ENCODE measurements around the gene PSMA2. TPM values are rescaled to one million over a fixed set of nuclear protein-coding genes. Genes with fewer than 3 reads are reported as not detected.

The PSMA2 gene
- total RNA-seq, 4 donors from 2014 or later: 178 to 246 (median 209) TPM

- ATAC-seq (no peak), DNase-seq (no peak)
- intact Hi-C loops (cut with DNase I; ENCODE audit: low total_unique reads) (no loop called here), in situ Hi-C loops (cut with MboI; ENCODE audit: low sequenced_read_pairs in 4 of 4) (no loop called here)
- H3K4me1 ChIP-seq: peaks cover under 1 to 8% of the 10 kb centered on the region in 2 donors
- H3K27ac ChIP-seq: no peak overlapping the region
- H3K9me3 ChIP-seq: no peaks in the 10 kb centered on the region
- no peaks in the 10 kb centered on the region for H3K27me3 ChIP-seq
- TF ChIP-seq, protein P1, sequence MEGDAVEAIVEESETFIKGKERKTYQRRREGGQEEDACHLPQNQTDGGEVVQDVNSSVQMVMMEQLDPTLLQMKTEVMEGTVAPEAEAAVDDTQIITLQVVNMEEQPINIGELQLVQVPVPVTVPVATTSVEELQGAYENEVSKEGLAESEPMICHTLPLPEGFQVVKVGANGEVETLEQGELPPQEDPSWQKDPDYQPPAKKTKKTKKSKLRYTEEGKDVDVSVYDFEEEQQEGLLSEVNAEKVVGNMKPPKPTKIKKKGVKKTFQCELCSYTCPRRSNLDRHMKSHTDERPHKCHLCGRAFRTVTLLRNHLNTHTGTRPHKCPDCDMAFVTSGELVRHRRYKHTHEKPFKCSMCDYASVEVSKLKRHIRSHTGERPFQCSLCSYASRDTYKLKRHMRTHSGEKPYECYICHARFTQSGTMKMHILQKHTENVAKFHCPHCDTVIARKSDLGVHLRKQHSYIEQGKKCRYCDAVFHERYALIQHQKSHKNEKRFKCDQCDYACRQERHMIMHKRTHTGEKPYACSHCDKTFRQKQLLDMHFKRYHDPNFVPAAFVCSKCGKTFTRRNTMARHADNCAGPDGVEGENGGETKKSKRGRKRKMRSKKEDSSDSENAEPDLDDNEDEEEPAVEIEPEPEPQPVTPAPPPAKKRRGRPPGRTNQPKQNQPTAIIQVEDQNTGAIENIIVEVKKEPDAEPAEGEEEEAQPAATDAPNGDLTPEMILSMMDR (IDR thresholded peaks at IDR 0.05 in 4 of 5, conservative IDR thresholded peaks at IDR 0.05 in 1 of 5): no peak
- TF ChIP-seq POLR2A (IDR thresholded peaks at IDR 0.05): no peak
- peaks cover 3 to 74% of the 10 kb centered on the region in 2 donors for H3K36me3 ChIP-seq
- H3K4me3 ChIP-seq: no peak overlapping the region
Observed at GRCh38 chr7:42924223-42924838, 7.6 kb downstream of the PSMA2 start.

GRCh38 chr7:42922017-42922753 is 9.8 kb downstream of the PSMA2 start:
- H3K36me3 ChIP-seq: peaks cover 3 to 87% of the 10 kb centered on the region in 2 donors
- no peak overlapping the region for H3K4me3 ChIP-seq
- H3K27me3 ChIP-seq: no peaks in the 10 kb centered on the region
- TF ChIP-seq POLR2A (IDR thresholded peaks at IDR 0.05): no peak
- intact Hi-C loops (cut with DNase I; ENCODE audit: low total_unique reads): no loop called here
- DNase-seq (no peak), ATAC-seq (no peak)
- no peak overlapping the region for H3K27ac ChIP-seq
- no peaks in the 10 kb centered on the region for H3K9me3 ChIP-seq
- in situ Hi-C loops (cut with MboI; ENCODE audit: low sequenced_read_pairs in 4 of 4): no loop called here
- H3K4me1 ChIP-seq: no peaks in the 10 kb centered on the region

DNA sequence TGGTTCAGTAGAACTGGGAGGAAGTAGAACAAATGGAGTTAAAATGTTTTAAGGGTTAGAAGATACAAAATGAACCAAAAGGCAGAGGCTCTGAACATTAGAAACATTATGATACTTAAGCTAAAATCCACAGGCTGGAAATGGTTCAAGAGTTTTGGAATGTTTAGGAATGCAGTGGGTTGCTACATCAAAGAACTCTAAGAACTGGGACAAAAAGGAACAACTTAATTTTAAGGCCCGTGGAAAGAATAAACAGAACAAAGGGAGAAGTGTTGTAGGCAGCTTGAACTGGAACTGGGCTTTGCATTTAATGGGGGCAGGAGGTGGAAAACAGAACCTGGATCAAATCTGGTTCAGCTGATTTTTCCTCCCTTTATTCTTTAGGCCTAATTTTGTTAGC is 16.6 kb downstream of the PSMA2 start:
- H3K9me3 ChIP-seq: no peaks in the 10 kb centered on the region
- ATAC-seq: no peak
- H3K27me3 ChIP-seq: no peaks in the 10 kb centered on the region
- TF ChIP-seq POLR2A (IDR thresholded peaks at IDR 0.05): no peak
- TF ChIP-seq, protein P1 (IDR thresholded peaks at IDR 0.05 in 4 of 5, conservative IDR thresholded peaks at IDR 0.05 in 1 of 5): no peak
- no peak for DNase-seq
- no peak overlapping the region for H3K27ac ChIP-seq
- H3K4me3 ChIP-seq: no peak overlapping the region
- peaks cover 0 to 40% of the 10 kb centered on the region in 2 donors for H3K36me3 ChIP-seq
- H3K4me1 ChIP-seq: peaks cover 10 to 14% of the 10 kb centered on the region in 2 donors
- intact Hi-C loops (cut with DNase I; ENCODE audit: low total_unique reads): no loop called here
- in situ Hi-C loops (cut with MboI; ENCODE audit: low sequenced_read_pairs in 4 of 4): no loop called here

DNA sequence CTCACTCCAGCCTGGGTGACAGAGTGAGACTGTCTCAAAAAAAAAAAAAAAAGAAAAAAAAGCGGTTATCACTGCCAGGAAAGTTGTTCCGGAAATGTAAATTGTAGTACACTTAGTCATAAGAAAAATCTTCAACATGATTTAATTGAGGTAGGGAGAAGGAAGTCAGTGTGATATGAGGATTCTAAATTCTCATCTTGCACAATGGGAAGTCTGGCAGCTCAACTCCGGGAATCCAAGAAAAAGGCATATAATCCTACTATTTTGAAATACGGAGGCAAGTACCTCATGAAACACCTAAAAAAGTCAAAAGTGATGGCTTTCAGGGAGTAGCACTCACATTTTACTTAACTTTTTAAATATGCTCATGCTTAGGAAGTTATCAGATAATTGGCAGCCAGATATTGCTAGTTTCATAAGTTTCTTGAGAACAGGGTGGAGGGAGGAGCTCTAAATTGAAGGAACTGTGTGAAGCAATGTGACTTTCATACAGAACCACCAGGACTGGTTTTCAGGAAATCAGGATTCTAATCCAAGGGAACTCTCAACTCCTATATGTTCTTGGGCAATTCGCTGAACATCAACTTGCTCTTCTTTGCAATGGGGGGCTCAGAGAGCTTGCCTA is 17.4 kb downstream of the PSMA2 start:
- no peak overlapping the region for H3K4me3 ChIP-seq
- no peak overlapping the region for H3K27ac ChIP-seq
- ATAC-seq (no peak), DNase-seq (no peak)
- no peaks in the 10 kb centered on the region for H3K9me3 ChIP-seq
- H3K36me3 ChIP-seq: peaks cover 0 to 34% of the 10 kb centered on the region in 2 donors
- in situ Hi-C loops (cut with MboI; ENCODE audit: low sequenced_read_pairs in 4 of 4): no loop called here
- no peak for TF ChIP-seq POLR2A (IDR thresholded peaks at IDR 0.05)
- TF ChIP-seq, protein P1 (IDR thresholded peaks at IDR 0.05 in 4 of 5, conservative IDR thresholded peaks at IDR 0.05 in 1 of 5): no peak
- intact Hi-C loops (cut with DNase I; ENCODE audit: low total_unique reads): no loop called here
- peaks cover 10 to 16% of the 10 kb centered on the region in 2 donors for H3K4me1 ChIP-seq
- H3K27me3 ChIP-seq: no peaks in the 10 kb centered on the region

GRCh38 chr7:42914009-42914408 is 18.0 kb downstream of the PSMA2 start:
- Histone ChIP-seq H3K27me3 (no peaks in the 10 kb centered on the region), H3K4me1 (peaks cover 10 to 16% of the 10 kb centered on the region in 2 donors), H3K9me3 (no peaks in the 10 kb centered on the region), H3K27ac (no peak overlapping the region), H3K4me3 (no peak overlapping the region), H3K36me3 (peaks cover 0 to 30% of the 10 kb centered on the region in 2 donors)
- in situ Hi-C loops (cut with MboI; ENCODE audit: low sequenced_read_pairs in 4 of 4) (no loop called here), intact Hi-C loops (cut with DNase I; ENCODE audit: low total_unique reads) (no loop called here)
- no peak for ATAC-seq
- DNase-seq: no peak
- no peak for TF ChIP-seq POLR2A (IDR thresholded peaks at IDR 0.05)
- TF ChIP-seq, protein P1 (IDR thresholded peaks at IDR 0.05 in 4 of 5, conservative IDR thresholded peaks at IDR 0.05 in 1 of 5): no peak

Data from gastrocnemius medialis (tissue), 4 donors.